NB4 (cell line): ENCODE results near the gene TFE3.

Experiments
- DNase-seq: peaks from one replicate; pipeline ENCODE4 v3.0.0; 2010; ENCODE audit warnings: low read depth
- H3K4me3 ChIP-seq: one replicate; pipeline ENCODE4 v1.5.1; 2011; ENCODE audit warnings: mild to moderate bottlenecking, low read depth, low read length, moderate library complexity
- MYC ChIP-seq: IDR thresholded peaks from 2 replicates; pipeline ENCODE4 v1.6.1; 2011; ENCODE audit warnings: low read depth, low read length
- POLR2A ChIP-seq: IDR thresholded peaks from 2 replicates; pipeline ENCODE4 v1.6.1; 2011; ENCODE audit warnings: mild to moderate bottlenecking; ENCODE audit not compliant: insufficient read length; ENCODE audit errors: extremely low read depth
- TF ChIP-seq, protein P1 (sequence below): IDR thresholded peaks from 2 replicates; pipeline ENCODE4 v1.6.1; 2011; ENCODE audit warnings: low read depth, low read length
- TF ChIP-seq, protein P2 (sequence below): IDR thresholded peaks from one replicate; pipeline ENCODE4 v1.5.1; 2012; ENCODE audit warnings: low read depth, low read length

The TFE3 gene

DNA sequence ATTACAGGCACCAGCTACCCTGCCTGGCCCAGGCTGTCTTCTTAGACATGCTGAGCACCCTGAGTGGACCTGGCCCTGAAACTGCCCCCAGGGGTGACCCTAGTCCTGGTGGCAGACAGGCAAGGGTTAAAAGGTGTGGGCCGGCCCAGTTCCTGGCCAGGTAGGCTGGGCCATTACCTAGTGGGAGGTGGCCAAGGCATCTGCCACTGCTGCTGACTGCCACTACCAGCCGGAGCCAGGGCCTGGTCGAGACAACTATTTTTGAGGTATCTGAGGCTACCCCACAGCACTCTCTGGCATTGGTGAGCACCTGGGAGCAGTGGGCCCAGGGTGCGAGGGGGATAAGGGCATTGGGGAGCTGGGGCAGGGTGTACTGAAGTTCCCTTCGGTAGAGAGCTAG lies 15.6 kb upstream of the TFE3 start, which contains the start of gene CCDC120:
TSS of gene CCDC120 (plus strand) at position 206 of the 400 bp plus-strand sequence. CDS start 3,043 bp downstream, outside the sequence.
- TF ChIP-seq, protein P1, sequence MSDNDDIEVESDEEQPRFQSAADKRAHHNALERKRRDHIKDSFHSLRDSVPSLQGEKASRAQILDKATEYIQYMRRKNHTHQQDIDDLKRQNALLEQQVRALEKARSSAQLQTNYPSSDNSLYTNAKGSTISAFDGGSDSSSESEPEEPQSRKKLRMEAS: no peak
- TF ChIP-seq, protein P2, sequence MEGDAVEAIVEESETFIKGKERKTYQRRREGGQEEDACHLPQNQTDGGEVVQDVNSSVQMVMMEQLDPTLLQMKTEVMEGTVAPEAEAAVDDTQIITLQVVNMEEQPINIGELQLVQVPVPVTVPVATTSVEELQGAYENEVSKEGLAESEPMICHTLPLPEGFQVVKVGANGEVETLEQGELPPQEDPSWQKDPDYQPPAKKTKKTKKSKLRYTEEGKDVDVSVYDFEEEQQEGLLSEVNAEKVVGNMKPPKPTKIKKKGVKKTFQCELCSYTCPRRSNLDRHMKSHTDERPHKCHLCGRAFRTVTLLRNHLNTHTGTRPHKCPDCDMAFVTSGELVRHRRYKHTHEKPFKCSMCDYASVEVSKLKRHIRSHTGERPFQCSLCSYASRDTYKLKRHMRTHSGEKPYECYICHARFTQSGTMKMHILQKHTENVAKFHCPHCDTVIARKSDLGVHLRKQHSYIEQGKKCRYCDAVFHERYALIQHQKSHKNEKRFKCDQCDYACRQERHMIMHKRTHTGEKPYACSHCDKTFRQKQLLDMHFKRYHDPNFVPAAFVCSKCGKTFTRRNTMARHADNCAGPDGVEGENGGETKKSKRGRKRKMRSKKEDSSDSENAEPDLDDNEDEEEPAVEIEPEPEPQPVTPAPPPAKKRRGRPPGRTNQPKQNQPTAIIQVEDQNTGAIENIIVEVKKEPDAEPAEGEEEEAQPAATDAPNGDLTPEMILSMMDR: no peak
- TF ChIP-seq POLR2A: no peak
- no peak for TF ChIP-seq MYC
- H3K4me3 ChIP-seq: no peak within 1 kb of the TSS
- DNase-seq: no peak

GRCh38 chrX:49054073-49054762 lies 11.1 kb upstream of the TFE3 start:
- H3K4me3 ChIP-seq: no peak overlapping the region
- TF ChIP-seq, protein P2: no peak
- TF ChIP-seq MYC (no peak), POLR2A (no peak)
- TF ChIP-seq, protein P1: no peak

GRCh38 chrX:49053223-49054072 lies 10.3 kb upstream of the TFE3 start:
- TF ChIP-seq, protein P1: no peak
- no peak for DNase-seq
- no peak overlapping the region for H3K4me3 ChIP-seq

More at GRCh38 chrX:49054073-49054762, 11.1 kb upstream of the TFE3 start:
- no peak for DNase-seq

DNA sequence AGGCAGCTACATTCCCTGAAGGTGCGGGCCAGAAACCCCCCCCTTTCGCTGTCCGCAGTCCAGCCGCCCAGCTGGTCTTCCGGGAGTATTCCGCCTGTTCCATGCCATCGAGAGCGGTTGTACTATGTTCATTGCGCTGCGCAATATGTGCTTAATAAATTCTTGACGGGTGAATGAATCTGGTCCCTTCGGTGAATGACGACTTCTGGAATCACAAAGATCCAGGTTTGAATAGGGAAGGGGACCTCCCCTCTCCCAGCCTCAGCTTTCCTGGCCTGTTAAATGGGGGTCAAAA lies 777 bp upstream of the TFE3 start:
- TF ChIP-seq POLR2A: no peak
- TF ChIP-seq, protein P2: no peak
- TF ChIP-seq, protein P1: no peak
- no peak for TF ChIP-seq MYC
- DNase-seq: no peak
- peak overlapping the region; percentile 32 for H3K4me3 ChIP-seq

DNA sequence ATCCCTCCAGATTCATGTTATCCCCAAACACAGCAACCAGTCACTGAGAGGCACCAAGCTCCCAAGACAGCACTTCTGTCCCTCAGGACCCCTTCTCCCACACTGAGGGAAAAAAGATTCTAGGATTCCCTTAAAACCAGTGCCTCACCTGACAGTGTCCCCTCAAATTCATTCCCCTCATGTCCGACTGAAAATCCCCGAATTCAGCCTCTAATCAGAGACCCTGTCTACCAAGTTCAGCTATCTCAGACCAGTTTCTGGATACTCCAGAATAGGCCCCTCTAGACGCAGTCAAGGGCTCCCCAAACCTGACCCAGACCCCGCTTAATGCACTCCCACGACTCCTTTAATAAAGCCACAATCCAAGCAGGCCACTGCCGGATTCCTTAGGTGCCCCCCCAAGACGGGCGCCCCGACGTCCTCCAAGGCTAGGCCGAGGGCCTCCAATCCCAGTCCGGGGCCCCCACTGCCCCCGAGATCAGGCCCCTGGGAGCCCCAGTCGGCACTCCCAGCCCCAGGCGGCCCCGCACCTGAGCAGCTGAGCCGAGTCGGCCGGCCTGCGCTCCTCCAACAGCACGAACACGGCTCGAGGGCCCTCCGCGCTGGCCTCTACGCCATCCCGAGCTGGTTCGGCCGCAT lies 457 bp downstream of the TFE3 start:
- H3K4me3 ChIP-seq: peak overlapping the region; percentile 64
- DNase-seq: no peak
- TF ChIP-seq, protein P1: no peak

DNA sequence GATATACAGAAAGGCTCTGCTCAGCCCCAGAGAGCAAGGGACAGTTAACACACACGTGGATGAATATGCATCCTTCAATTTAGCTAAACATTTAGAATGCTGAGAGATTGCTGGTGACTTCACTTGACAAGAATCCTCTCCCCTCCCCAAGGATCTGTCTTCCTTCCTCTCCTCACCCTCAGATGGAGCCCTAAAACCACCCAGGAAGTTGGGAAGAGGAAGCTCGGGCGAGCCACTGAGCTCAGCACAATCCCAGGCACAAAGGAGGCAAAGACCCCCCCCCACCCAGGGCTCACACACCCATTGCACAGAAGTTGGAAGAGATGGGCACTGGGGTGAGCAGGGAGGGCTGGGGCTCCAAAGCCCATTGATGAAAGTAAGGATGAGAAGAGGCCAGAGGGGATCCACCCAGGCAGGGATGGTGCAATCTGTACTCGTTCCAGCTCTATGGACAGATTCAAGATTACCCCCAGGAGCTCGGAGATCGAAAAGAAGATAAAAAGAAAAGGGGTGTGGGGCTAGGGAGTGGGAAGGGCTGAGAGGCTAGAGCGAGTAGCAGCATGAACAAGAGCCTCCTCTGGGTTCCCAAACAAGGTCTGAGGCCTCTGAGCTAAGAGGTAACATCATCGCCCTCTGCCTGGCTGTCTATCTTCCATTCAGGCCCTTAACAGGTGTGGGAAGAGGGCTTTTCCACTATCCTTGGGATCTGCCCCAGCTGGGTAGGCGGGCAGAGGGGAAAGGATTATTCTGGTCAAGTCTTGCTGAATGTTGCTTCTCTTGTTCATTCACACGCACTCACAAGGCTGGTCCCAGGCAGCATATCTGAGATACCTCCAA lies 1.2 kb downstream of the TFE3 start:
- DNase-seq: peak; percentile 58
- H3K4me3 ChIP-seq: peak overlapping the region; percentile 64
- TF ChIP-seq, protein P2: no peak
- no peak for TF ChIP-seq MYC
- no peak for TF ChIP-seq POLR2A
- TF ChIP-seq, protein P1: no peak
